HG02938 (cell line): ENCODE measurements around the gene ZNF318.
"Not testable (repeated sequence)": the region's sequence is repeated elsewhere in the genome, so short reads cannot be mapped to it uniquely, and the experiment has no call there.

Experiments
- ATAC-seq: cut with Tn5 transposase; IDR thresholded peaks from one replicate; pipeline ENCODE4 v1.9.1; 2021; ENCODE audit warnings: mild to moderate bottlenecking, moderate library complexity; ENCODE audit not compliant: unreplicated experiment

ZNF318 gene

DNA sequence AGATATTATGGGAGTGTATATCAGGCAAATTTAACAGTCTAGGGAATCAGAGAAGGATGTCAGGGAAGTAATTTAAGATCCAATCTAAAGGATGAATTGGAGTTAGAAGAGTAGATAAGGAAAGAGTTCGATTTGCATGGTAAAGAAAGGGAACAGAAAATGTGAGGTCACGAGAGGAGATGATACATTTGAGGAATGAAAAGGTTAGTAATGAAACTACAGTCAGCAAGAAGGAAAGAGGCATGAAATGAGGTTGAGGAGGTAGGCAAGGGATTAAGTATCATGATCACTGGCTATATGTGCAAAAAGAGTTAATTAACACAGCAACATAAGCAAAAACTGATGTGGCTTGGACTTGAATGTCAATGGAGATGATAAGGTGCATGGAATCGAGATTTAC is 22.4 kb downstream of the ZNF318 start:
- no peak for ATAC-seq

DNA sequence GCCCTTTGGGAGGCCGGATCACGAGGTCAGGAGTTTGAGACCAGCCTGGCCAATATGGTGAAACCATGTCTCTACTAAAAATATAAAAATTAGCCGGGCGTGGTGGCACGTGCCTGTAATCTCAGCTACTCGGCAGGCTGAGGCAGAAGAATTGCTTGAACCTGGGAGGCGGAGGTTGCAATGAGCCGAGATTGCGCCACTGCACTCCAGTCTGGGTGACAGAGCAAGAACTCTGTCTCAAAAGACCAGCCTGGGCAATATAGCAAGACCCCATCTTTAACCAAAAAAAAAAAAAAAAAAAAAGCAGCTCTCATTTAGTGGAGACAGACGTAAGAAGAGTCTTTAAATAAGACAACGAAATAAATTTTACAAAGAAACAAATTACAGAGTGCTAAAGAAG is 23.2 kb downstream of the ZNF318 start:
- not testable (repeated sequence) for ATAC-seq

DNA sequence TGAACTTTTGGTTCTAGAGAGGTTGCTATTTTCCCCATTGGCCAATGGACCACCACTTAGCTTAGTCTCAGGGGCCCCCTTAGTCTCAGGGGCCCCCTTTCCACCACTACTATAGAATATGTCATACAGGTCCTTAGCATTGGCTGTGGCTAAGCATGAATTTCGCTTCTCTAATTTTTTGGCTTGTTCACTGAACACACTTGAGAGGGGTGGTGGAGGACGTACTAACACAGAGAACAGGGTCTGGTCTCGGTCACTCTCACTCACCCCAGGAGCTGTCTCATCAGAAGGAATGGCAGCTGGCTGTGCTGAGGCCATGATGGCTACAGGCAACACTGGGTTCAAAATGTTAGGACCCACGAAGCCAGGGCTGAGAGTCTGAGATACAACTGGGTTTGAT is 30.3 kb downstream of the ZNF318 start:
- peak; percentile 79 for ATAC-seq

DNA sequence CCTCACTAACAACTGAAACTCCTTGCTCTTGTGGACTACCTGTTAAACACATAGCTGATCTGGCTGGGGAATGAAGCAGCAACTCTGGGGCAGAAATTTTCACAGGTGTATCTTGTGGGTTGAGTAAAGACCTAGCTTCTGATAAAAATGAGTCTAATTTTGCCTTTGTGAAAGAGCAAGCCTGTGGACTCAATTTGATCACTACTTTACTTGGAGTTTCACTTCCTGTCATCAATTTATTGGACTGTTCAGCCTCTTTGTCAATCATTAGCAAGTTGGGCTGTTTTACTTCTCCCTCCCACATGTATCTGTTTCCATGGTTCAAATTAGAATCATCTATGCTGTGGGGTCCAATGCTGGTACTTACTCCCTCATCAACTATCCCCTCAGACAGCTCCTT is 31.2 kb downstream of the ZNF318 start:
- no peak for ATAC-seq

DNA sequence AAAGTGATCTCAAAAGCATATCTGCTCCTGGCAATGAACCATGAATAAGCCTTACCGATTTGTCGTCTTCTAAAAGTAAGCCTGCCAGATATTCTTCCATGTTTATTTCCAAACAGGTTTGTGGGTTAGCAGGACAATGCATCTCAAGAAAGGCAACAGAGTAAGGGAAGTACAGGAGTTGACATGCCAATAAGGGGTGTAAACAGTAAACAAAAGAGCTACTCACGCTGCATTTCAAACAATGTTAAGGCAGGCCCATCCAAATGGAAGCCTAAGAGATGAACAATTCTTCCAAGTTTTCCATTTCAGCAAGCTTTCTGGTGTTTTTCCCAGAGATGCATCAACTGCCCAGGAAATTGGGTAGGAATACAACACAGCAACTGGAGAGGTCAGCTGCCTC is 33.1 kb downstream of the ZNF318 start:
- no peak for ATAC-seq

DNA sequence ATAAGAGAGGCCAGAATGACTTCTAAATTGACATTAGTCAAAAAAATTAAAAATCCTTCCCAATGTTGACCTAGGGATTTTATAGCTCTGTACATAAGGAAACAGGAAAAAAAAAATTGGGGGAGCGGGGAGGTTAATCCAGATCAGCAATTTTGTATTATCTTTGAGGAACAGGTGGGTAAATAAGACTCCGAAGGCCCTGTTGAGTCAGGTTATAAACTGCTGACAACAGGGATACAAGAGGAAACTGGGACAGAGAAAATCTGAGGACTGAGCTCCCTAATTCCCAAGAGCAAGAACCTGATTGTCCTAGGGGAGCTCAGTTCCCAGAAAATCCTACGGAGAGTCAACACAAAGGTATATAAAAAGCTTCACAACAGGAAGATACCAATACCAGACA is 34.0 kb downstream of the ZNF318 start:
- no peak for ATAC-seq

DNA sequence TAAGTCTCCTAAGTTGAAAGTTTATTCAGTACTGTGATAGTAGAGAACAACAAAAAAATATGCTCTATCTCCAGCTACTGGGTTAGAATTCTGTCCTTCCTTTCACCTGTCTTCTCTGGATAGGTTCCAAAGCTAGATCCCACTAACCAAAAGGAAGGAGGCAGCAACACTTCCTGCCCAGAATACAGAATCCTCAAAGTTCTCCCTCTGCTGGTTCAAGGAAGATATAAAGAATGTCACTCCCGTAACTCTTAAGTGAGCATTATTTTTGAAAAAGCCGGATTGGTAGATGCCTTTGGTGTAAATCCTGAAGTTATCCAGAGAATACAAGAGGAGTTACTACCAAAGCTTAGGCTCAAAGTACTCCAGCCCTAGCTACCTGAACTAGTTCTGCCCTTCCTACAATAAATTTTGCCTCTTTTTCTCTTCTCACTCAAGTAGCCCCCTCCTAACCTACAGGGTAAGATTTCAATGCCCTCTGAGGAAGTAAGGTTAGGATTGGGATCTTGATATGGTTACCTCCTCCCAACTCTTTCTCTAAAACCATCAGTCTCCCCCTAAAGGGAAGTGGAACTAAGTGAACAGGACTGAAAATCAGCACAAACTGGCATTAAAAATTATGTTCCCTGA is 34.9 kb downstream of the ZNF318 start:
- no peak for ATAC-seq

DNA sequence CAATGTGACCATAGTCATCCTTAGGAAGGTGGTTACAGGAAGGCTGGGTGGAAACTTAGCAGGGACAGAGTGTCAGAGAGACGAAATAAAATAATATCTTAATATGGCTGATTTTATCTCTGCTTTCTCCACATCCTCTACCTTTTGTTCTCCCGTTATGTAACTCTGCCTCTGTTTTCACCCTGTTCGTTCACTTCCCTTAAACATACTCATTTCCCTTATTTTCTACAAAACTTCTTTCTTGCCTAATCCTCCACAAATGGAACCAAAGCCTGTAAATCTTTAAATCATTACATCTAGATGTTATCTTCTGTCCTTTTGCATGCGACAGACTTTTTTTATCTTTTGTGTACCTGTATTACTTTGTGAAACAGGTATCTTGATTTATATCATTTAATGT is 37.6 kb downstream of the ZNF318 start:
- ATAC-seq, result no peak

DNA sequence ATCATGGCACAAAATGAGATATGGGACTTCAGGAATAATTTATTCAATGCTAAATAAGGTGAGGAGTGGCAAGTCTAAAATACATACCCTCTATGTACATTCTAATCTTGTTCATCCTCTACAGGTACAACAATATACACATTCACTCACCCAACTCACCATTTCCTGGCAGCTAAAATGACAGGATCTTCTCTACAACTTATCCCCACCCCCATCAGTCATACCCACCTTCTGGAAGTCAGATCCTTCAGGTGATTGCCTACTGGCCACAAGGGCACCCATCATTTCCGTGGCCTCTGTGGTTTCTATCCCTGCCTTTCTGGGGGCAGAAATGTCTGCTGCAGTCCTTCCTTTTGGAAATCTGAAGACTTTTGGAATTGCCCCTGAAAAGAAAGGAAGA is 38.0 kb downstream of the ZNF318 start:
- no peak for ATAC-seq

DNA sequence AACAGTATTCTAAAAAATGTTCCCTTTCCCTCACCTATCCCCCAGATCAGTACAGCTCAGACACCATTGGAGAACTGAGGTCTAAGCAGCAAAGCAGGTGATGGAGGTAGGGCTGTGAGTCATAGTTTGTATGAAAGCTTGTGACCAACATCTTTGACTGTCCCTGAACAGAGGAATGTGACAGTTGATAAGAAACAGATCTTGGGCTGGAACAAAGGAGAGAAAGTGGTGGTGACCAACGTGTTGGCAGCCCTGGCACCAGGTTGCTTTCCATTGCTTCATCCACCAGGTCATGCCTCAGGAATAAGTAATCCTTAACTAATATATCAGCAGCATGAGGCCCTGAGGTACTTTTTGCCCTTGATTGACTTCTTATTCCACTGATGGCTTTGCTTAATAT is 40.9 kb downstream of the ZNF318 start:
- ATAC-seq, result no peak

DNA sequence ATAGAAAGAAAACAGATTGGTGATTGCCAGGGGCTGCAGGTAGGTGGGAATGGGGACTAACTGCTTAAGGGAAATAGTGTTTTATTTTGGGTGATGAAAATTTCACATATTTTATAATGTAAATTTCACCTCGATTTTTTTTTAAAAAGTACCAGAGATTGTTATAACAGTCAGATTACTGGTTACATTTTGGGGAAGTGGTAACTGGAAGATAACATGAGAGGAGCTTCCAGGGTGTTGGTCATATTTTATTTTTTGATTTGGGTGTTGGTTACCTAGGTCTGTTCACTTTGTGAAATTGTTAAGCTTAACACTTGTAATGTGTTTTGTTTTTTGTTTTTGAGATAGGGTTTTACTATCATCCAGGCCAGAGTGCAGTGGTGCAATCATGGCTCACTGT is 43.6 kb downstream of the ZNF318 start:
- ATAC-seq, result no peak

DNA sequence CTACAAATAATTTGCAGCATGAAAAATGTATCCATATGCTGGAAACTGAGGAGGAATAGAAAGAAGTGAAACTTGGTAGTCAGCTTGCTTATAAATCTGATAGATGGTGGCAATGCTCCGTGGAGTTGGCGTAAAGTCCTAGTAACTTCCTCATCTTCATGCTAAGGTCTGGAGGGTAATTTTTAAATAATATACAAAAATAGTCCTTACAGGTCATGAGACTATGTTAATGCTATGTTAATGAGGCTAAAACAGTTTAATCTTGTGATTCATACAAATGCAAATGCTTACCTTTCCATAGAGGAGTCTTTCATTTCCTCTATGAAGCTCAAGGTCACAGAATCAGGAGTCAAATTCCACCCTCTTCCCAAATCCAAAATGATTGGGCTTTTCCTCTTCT is 51.4 kb downstream of the ZNF318 start:
- ATAC-seq, result no peak

DNA sequence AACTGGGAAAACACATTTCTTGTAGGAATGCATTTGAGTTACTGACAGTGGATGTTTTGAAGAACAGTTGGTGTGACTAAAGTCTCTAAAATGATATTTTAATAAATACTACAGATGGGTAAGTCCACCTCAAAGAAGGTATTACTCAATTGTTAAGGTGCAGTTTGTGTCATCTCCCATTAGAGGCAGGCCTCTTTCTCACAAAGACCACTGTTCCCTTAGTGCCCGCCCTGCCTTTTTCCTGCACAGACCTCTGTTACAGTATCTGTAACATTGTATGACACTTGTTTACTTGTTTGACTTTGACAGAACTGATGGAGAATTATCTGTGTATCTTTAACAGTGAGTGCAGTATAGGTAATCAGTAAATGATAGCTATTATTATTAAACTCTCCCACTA is 55.6 kb downstream of the ZNF318 start:
- ATAC-seq, result no peak

DNA sequence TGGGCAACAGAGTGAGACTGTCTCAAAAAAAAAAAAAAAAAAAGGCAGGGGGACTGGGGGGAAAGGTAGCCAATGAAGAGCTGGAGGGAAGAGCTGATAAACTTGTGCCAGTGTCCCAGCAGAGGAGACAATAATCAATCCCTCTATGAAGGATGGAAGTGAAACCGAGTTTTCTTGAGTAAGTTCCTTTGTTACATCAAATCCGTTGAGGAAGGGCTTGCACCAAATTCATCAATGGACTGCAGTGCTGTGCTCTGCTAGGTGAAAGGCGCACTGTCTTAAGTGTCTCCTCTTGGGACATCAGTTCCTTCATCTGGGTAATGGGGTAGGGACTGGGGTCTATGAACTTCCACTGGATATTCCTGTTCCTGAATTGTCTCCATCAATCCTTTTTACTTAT is 57.8 kb downstream of the ZNF318 start:
- ATAC-seq, result no peak

DNA sequence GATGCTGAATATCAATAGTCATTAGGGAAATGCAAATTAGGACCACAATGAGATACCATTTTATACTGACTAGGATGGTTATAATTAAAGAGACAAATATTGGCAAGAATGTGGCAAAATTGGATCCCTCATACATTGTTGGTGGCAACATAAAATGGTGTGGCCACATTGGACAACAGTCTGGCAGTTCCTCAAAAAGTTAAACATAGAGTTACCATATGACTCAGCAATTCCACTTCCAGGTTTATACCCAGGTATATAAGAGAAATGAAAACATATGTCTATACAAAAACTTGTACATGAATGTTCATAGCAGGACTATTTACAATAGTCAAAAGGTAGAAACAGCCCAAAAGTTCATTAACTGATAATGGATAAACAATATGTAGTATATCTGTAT is 58.8 kb downstream of the ZNF318 start:
- no peak for ATAC-seq

DNA sequence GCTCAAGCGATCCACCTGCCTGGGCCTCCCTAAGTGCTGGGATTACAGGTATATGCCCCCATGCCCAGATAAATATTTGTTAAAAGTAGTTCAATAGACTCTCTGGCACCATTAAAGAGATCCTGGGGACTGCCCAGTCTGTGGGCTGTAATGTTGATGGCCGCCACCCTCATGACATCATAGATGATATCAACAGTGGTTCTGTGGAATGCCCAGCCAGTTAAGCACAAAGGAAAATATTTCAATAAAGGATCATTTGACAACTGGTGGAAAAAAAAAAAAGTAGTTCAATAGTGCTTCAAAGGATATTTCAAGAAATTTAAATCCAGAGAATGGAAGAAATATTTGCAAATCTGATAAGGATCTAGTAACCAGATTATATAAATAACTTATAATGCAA is 59.3 kb downstream of the ZNF318 start:
- ATAC-seq, result no peak

DNA sequence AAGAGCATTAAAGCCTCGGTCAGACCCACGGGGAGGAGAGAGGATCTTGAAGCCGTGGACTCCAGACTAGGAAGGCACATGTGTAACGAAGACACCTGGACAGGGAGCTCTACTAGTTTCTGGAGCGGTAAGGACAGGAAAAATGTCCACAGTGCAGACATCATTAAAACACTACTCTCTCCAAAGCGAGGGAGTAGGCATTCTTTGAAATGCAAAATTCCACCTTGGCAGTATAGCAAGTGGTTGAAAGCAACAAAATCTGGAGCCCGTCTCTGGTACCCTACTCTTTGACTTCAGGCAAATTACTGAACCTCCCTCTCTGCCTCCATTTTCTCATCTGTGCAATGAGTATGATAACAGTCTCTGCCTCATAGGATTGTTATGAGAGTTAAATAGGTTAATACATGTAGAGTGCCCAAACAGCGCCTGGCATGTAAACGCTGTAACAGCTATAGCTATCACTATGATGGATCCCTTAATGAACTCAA is 60.4 kb downstream of the ZNF318 start:
- ATAC-seq, result no peak

DNA sequence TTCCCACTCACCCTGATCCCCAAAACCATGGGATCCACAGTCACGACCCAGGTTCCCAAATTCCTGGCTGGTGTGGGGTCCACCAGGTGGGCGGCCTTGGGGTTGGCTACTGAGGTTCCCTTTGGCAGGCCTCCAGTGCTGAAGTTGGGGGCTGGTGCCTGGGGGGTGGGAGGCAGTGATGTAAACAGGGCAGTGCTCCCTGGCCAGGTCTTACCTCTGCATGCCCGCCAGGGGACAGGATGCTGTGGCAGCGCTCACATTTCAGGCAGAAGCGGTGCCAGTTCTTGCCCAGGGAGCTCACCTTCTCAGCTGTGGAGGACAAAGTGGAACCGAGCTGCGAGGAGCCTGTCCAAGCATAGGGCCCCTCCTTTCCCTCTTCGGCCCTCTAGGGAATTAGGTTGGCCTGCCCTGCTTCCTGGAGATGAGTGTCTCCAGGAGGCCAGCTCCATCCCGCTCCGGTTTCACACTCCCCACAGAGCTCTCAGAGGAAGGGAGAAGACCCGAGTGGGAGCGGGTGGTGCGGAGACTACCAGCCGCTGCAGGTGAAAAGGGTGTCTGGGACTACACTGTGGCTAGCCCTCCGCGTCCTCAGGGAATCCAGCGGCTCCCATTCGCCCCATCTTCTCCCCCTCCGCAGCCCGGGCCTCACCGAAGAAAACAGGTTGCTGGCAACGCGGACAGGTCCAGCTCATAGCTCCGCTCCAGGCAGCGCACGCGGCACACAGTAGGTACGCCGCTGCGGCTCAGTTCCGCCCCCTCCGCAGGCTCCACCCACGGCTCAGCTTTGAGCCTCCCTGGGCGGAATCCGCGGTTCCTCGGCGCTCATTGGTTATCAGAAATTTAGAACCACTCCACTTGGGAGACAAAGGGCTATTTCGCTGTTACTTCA is 61.1 kb downstream of the ZNF318 start, which contains the start of gene CRIP3:
Gene CRIP3 (minus strand): TSS at position 726 of the 889 bp plus-strand sequence. CDS start 34 bp downstream, at position 692.
- no peak for ATAC-seq

DNA sequence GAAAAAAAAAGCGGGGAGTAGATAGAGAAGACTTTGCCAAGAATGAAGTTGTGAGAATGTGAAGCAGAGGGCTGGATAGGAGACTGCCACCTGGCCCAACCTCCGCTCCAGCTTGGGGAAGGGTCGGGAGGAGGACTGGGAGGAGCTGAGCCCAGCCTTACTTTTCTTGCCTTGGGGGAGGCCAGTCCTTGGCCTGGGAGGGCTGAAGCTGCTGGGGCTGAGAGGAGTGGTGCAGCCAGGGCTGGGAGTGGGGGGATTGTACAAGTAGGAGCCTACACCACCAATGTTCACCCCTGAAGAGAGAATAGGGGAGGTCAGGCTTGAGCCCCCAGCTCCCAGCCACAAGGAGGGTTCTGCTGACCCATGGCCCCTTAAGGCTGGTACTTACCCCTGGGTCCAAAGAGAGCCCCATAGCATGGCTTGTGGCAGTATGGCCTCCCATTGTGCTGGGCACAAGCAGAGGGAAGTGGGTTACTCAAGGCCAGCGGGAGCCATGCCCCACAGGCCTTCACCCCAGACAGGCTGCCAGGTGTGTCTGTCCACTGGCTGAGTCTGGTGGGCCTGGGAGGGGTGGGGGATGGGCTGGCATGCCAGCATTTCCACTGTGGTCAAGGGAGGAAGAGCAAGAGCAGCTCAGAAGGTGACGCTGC is 61.9 kb downstream of the ZNF318 start:
- no peak for ATAC-seq

DNA sequence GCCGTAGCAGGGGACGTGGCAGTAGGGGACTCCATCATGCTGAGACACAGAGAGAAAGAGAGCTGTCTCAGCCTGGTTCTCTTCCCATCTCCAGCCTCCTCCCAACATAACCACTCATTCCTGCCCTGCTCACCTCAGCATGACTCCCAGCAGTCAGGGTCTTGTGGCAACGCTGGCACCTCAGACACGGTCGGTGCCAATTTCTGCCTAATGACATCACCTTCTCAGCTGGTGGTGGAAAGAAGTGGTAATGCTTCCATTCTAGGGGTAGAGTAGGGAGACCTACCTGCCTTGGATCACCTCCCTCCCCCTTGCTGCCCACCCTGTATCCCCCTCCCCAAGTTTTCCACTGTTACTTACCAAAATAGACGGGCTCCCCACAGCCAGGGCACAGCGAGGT is 63.4 kb downstream of the ZNF318 start:
- ATAC-seq, result no peak

DNA sequence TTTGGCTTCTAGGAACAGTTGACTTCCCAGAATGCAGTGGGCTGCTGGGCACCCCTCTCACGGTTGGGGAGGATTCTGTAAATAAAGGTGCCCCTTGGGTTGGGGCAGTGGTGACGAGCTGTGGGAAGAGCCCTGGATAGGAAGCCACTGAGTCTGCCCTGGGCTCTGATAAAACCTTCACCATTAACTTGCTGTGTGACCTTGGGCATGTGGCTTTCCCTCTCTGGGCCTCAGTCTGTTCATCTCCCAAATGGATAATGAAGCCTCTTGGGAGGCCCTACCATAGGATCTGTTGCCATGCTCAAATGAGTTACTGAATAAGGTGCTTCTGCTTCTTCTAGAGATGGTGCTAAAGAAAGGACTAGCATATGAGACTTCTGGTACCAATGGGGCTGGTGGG is 64.6 kb downstream of the ZNF318 start:
- ATAC-seq, result no peak

DNA sequence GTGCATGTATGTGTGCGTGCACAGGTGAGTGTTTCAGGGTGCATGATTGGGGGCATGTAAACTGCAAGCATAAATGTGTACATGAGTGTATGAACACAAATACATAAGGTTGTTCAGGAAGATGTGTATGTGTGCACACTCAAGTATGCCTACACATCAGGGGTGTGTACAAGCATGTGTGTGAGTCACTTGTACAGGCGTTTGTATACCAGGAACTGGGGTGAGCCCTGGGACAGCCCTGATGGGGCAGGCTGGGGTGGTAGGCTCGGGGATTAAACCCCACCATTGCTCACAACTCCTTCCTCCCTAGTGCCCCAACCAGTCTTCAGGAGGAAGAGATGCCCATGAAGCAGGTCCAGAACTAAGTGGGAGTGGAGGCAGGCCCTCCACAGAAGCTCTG is 65.1 kb downstream of the ZNF318 start:
- ATAC-seq, result no peak
